H54 (cell line): ENCODE measurements around the gene SMAD7.

Source experiments
- DNase-seq: peaks from one replicate; pipeline ENCODE4 v3.0.0; 2011; ENCODE audit warnings: low spot score, mixed read lengths; ENCODE audit not compliant: insufficient read length
- FAIRE-seq: peaks from 3 replicates; lab custom pipeline; 2011; peaks lifted over from hg19 to GRCh38; lab: Jason Lieb, UNC
- POLR2A ChIP-seq: IDR thresholded peaks from 2 replicates; pipeline ENCODE4 v1.6.1; 2011; ENCODE audit warnings: low read depth, mild to moderate bottlenecking, low read length

Gene SMAD7

GRCh38 chr18:48991676-48992075 lies 40.9 kb upstream of the SMAD7 start:
- no peak for DNase-seq
- TF ChIP-seq POLR2A, result no peak
- no peak for FAIRE-seq

GRCh38 chr18:48991319-48991660 lies 40.5 kb upstream of the SMAD7 start:
- no peak for DNase-seq
- no peak for FAIRE-seq
- no peak for TF ChIP-seq POLR2A

- TF ChIP-seq POLR2A, result no peak
- peak; percentile 54 for DNase-seq
- FAIRE-seq, result no peak
Measured at GRCh38 chr18:48990481-48991318, 39.9 kb upstream of the SMAD7 start.

- TF ChIP-seq POLR2A, result no peak
- FAIRE-seq, result no peak
Measured at GRCh38 chr18:48989304-48990303, 38.8 kb upstream of the SMAD7 start.

GRCh38 chr18:48988508-48989303 lies 37.9 kb upstream of the SMAD7 start:
- no peak for TF ChIP-seq POLR2A
- FAIRE-seq (no peak), DNase-seq (no peak)

More at GRCh38 chr18:48989304-48990303, 38.8 kb upstream of the SMAD7 start:
- no peak for DNase-seq

- DNase-seq (no peak), FAIRE-seq (no peak)
- no peak for TF ChIP-seq POLR2A
Measured at GRCh38 chr18:48987821-48988220, 37.1 kb upstream of the SMAD7 start.

GRCh38 chr18:48986851-48987761 lies 36.3 kb upstream of the SMAD7 start:
- FAIRE-seq, result no peak
- DNase-seq, result no peak
- TF ChIP-seq POLR2A, result no peak

GRCh38 chr18:48985161-48985560 lies 34.4 kb upstream of the SMAD7 start:
- DNase-seq, result no peak
- no peak for TF ChIP-seq POLR2A

GRCh38 chr18:48983793-48984437 lies 33.1 kb upstream of the SMAD7 start:
- FAIRE-seq, result no peak
- no peak for DNase-seq
- TF ChIP-seq POLR2A, result no peak

More at GRCh38 chr18:48985161-48985560, 34.4 kb upstream of the SMAD7 start:
- no peak for FAIRE-seq

- no peak for TF ChIP-seq POLR2A
- FAIRE-seq, result no peak
Measured at GRCh38 chr18:48982266-48982665, 31.5 kb upstream of the SMAD7 start.

GRCh38 chr18:48979944-48980890 lies 29.5 kb upstream of the SMAD7 start:
- DNase-seq (peak; percentile 55), FAIRE-seq (no peak)
- no peak for TF ChIP-seq POLR2A

More at GRCh38 chr18:48982266-48982665, 31.5 kb upstream of the SMAD7 start:
- DNase-seq, result no peak

GRCh38 chr18:48977914-48978313 lies 27.1 kb upstream of the SMAD7 start:
- FAIRE-seq (no peak), DNase-seq (no peak)
- TF ChIP-seq POLR2A, result no peak
